Panc1 (cell line): ENCODE data around the gene KRTAP10-9. TPM values are rescaled to one million over a fixed set of nuclear protein-coding genes. Genes with fewer than 3 reads are reported as not detected.
"Not testable (repeated sequence)": the region's sequence is repeated elsewhere in the genome, so short reads cannot be mapped to it uniquely, and the experiment has no call there.

ENCODE experiments used
- ATAC-seq: fragments of 200-7000 bp; cut with Tn5 transposase; 2 replicates; pipeline ENCODE4 v1.9.1; 2020; ENCODE audit warnings: mild to moderate bottlenecking, moderate library complexity
- BruUV-seq: library from RNA; stranded (reverse); fragments of 400-500 nt; replicated peaks from 2 replicates; lab custom pipeline; 2021; lab: Mats Ljungman, UMichigan
- CTCF ChIA-PET: fragments of 300-600 bp; sonication (Branson Sonifier 250); formaldehyde crosslinking; loops from one replicate; lab custom pipeline; 2022; ENCODE audit warnings: antibody characterized with exemption; lab: Charles Lee
- POLR2A ChIA-PET: fragments of 300-600 bp; sonication (Branson Sonifier 250); formaldehyde crosslinking; loops from one replicate; lab custom pipeline; 2022; ENCODE audit warnings: antibody characterized with exemption; lab: Charles Lee
- DNase-seq: peaks from one replicate; pipeline ENCODE4 v3.0.0-alpha.2; 2010; ENCODE audit warnings: low read depth, low spot score
- H3K27ac ChIP-seq: 2 replicates; pipeline ENCODE4 v1.5.1; 2011; ENCODE audit warnings: mild to moderate bottlenecking, low read length, inconsistent platforms
- H3K27me3 ChIP-seq: fragments of 200-500 bp; sonication (Bioruptor generic); 2 replicates; pipeline ENCODE4 v1.6.0; 2014; ENCODE audit warnings: low read length, inconsistent platforms; ENCODE audit not compliant: control insufficient read depth, insufficient read depth
- H3K36me3 ChIP-seq: fragments of 200-500 bp; sonication (Bioruptor generic); 2 replicates; pipeline ENCODE4 v1.5.1; 2014; ENCODE audit warnings: inconsistent platforms, mild to moderate bottlenecking, low read length, moderate library complexity; ENCODE audit not compliant: control insufficient read depth, insufficient read depth
- H3K4me1 ChIP-seq: 2 replicates; pipeline ENCODE4 v1.5.1; 2011; ENCODE audit warnings: inconsistent platforms, mild to moderate bottlenecking, low read length, moderate library complexity; ENCODE audit not compliant: control insufficient read depth, insufficient read depth
- H3K4me3 ChIP-seq, 2 experiments: 2 replicates each; pipeline ENCODE4 v1.5.1; 2011 to 2012; ENCODE audit warnings: low read depth in 2 of 2, low read length in 2 of 2, mild to moderate bottlenecking in 2 of 2, inconsistent platforms in 1 of 2, moderate library complexity in 1 of 2
- H3K9me3 ChIP-seq: fragments of 200-500 bp; sonication (Bioruptor generic); 2 replicates; pipeline ENCODE4 v1.5.1; 2014; ENCODE audit warnings: low read depth, mild to moderate bottlenecking, inconsistent platforms, low read length, moderate library complexity; ENCODE audit not compliant: control insufficient read depth, insufficient read depth
- POLR2AphosphoS5 ChIP-seq: IDR thresholded peaks from 2 replicates; pipeline ENCODE4 v1.6.1; 2012; ENCODE audit warnings: mild to moderate bottlenecking, low read depth, low read length, moderate library complexity
- SIN3A ChIP-seq: IDR thresholded peaks from 2 replicates; pipeline ENCODE4 v1.6.1; 2012; ENCODE audit warnings: low read depth, mild to moderate bottlenecking, low read length, moderate library complexity, borderline replicate concordance; ENCODE audit not compliant: insufficient read depth
- TCF7L2 ChIP-seq: IDR thresholded peaks from 2 replicates; pipeline ENCODE4 v1.6.1; 2011; ENCODE audit warnings: mild to moderate bottlenecking, low read depth, low read length, inconsistent platforms
- in situ Hi-C: cut with HindIII; loops from 2 replicates; pipeline ENCODE4 v1.10.0; 2016; ENCODE audit warnings: low sequenced_read_pairs, low pct_unique_long_range_greater_than_20kb
- intact Hi-C: fragments of 100-400 bp; cut with micrococcal nuclease; formaldehyde crosslinking; loops from one replicate; pipeline ENCODE4 v1.10.0; 2022; ENCODE audit not compliant: unreplicated experiment
- total RNA-seq: library from RNA; stranded (reverse); gene quantifications from one replicate; pipeline ENCODE4 v1.2.1, GENCODE V29; 2021; ENCODE audit not compliant: unreplicated experiment
- TF ChIP-seq, protein P1 (sequence below), 2 experiments: IDR thresholded peaks; 2 replicates each; pipeline ENCODE4 v1.6.1; 2011 to 2012; ENCODE audit warnings: low read depth in 2 of 2, control low read depth in 1 of 2, low read length in 1 of 2, mild to moderate bottlenecking in 1 of 2, moderate library complexity in 1 of 2; ENCODE audit not compliant: insufficient read depth in 1 of 2
- TF ChIP-seq, protein P2 (sequence below): fragments of 450-650 bp; IDR thresholded peaks from 2 replicates; pipeline ENCODE4 v1.5.1; 2017; ENCODE audit warnings: mild to moderate bottlenecking

The KRTAP10-9 gene
- total RNA-seq, 1 experiment from 2014 or later, result not detected

DNA sequence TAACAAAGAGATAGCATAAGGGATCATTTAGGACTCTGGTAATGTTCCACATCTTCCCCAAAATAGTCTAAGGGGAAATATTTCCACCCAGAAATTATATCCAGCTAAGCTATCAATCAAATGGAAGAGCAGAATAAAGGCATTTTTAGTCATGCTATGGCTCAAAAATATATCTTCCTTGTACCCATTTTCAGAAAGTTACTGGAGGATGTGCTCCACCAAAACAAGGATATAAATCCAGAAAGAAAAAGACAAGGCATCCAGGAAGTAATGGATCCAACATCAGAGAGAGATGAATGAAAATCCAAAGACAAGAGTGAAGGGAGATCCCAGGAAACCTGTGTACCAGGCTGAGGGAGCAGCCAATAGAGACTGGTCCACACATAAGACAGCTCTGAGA is 17.7 kb upstream of the KRTAP10-9 start:
- H3K4me1 ChIP-seq, result no peaks in the 10 kb centered on the region
- TF ChIP-seq POLR2AphosphoS5 (no peak), TCF7L2 (no peak), SIN3A (no peak)
- TF ChIP-seq, protein P1, sequence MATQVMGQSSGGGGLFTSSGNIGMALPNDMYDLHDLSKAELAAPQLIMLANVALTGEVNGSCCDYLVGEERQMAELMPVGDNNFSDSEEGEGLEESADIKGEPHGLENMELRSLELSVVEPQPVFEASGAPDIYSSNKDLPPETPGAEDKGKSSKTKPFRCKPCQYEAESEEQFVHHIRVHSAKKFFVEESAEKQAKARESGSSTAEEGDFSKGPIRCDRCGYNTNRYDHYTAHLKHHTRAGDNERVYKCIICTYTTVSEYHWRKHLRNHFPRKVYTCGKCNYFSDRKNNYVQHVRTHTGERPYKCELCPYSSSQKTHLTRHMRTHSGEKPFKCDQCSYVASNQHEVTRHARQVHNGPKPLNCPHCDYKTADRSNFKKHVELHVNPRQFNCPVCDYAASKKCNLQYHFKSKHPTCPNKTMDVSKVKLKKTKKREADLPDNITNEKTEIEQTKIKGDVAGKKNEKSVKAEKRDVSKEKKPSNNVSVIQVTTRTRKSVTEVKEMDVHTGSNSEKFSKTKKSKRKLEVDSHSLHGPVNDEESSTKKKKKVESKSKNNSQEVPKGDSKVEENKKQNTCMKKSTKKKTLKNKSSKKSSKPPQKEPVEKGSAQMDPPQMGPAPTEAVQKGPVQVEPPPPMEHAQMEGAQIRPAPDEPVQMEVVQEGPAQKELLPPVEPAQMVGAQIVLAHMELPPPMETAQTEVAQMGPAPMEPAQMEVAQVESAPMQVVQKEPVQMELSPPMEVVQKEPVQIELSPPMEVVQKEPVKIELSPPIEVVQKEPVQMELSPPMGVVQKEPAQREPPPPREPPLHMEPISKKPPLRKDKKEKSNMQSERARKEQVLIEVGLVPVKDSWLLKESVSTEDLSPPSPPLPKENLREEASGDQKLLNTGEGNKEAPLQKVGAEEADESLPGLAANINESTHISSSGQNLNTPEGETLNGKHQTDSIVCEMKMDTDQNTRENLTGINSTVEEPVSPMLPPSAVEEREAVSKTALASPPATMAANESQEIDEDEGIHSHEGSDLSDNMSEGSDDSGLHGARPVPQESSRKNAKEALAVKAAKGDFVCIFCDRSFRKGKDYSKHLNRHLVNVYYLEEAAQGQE (IDR thresholded peaks at IDR 0.05; ENCODE audit: insufficient read depth in 1 of 2, low read depth in 2 of 2, low read length in 1 of 2), result no peak
- TF ChIP-seq, protein P2, sequence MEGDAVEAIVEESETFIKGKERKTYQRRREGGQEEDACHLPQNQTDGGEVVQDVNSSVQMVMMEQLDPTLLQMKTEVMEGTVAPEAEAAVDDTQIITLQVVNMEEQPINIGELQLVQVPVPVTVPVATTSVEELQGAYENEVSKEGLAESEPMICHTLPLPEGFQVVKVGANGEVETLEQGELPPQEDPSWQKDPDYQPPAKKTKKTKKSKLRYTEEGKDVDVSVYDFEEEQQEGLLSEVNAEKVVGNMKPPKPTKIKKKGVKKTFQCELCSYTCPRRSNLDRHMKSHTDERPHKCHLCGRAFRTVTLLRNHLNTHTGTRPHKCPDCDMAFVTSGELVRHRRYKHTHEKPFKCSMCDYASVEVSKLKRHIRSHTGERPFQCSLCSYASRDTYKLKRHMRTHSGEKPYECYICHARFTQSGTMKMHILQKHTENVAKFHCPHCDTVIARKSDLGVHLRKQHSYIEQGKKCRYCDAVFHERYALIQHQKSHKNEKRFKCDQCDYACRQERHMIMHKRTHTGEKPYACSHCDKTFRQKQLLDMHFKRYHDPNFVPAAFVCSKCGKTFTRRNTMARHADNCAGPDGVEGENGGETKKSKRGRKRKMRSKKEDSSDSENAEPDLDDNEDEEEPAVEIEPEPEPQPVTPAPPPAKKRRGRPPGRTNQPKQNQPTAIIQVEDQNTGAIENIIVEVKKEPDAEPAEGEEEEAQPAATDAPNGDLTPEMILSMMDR, result no peak
- no peaks in the 10 kb centered on the region for H3K27me3 ChIP-seq
- BruUV-seq, result no TSS peak
- ATAC-seq, result no peak
- DNase-seq, result no peak
- in situ Hi-C loops, result no loop called here
- CTCF ChIA-PET, result no interaction called here
- POLR2A ChIA-PET, result no interaction called here
- intact Hi-C loops, result no loop called here
- H3K4me3 ChIP-seq, result no peak overlapping the region
- H3K9me3 ChIP-seq, result peaks cover 3% of the 10 kb centered on the region; the same call in 1 of the 2 replicates
- H3K27ac ChIP-seq, result no peak overlapping the region
- no peaks in the 10 kb centered on the region for H3K36me3 ChIP-seq

DNA sequence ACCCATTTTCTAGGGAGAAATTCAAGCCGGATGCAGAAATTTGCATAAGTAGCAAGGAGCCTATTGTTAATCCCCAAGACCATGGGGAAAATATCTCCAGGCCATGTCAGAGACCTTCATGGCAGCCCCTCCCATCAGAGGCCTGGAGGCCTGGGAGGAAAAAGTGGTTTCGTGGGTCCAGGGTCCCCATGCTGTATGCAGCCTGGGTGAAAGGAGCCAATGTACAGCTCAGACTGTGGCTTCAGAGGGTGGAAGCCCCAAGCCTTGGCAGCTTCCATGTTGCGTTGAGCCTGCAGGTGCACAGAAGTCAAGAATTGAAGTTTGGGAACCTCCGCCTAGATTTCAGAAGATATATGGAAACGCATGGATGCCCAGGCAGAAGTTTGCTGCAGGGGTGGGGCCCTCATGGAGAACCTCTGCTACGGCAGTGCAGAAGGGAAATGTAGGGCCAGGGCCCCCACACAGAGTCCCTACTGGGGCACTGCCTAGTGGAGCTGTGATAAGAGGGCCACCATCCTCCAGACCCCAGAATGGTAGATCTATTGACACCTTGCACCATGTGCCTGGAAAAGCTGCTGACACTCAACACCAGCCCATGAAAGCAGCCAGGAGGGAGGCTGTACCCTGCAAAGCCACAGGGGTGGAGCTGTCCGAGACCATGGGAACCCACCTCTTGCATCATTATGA is 16.6 kb upstream of the KRTAP10-9 start:
- H3K4me1 ChIP-seq, ATAC-seq, H3K4me3 ChIP-seq, H3K36me3 ChIP-seq, CTCF ChIA-PET, POLR2A ChIA-PET, DNase-seq, intact Hi-C loops, H3K27ac ChIP-seq, H3K27me3 ChIP-seq, in situ Hi-C loops, H3K9me3 ChIP-seq, BruUV-seq: not testable (repeated sequence)

DNA sequence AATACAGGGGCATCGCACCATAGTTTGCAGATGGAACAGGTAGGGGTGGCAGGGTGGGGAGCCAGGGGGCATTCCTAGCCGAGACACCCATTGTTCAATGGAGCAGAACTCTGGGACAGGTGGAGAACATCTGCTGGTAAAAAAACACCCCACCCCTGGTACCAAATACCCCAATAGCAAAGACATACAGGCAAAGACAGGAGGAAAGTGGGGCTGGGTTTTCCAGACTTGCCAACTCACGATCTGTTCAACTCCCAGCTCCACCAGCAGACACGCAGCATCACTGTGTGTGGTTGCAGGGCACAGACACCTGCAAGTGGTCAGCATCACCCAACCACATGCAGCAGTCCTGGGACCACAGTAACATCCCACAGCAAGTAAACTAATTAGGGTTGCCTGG is 15.3 kb upstream of the KRTAP10-9 start:
- H3K4me1 ChIP-seq, result no peaks in the 10 kb centered on the region
- POLR2A ChIA-PET, result no interaction called here
- no peaks in the 10 kb centered on the region for H3K27me3 ChIP-seq
- DNase-seq, result no peak
- no TSS peak for BruUV-seq
- H3K9me3 ChIP-seq, result peaks cover 3% of the 10 kb centered on the region; the same call in 1 of the 2 replicates
- no peak overlapping the region for H3K27ac ChIP-seq
- intact Hi-C loops, result no loop called here
- no peak for ATAC-seq
- no peak overlapping the region for H3K4me3 ChIP-seq
- TF ChIP-seq TCF7L2 (no peak), POLR2AphosphoS5 (no peak), SIN3A (no peak)
- TF ChIP-seq, protein P2, result no peak
- TF ChIP-seq, protein P1 (IDR thresholded peaks at IDR 0.05; ENCODE audit: insufficient read depth in 1 of 2, low read depth in 2 of 2, low read length in 1 of 2), result no peak
- no peaks in the 10 kb centered on the region for H3K36me3 ChIP-seq
- CTCF ChIA-PET, result no interaction called here
- in situ Hi-C loops, result no loop called here
